RWPE1 (cell line): ENCODE results near the gene POU4F2.

ENCODE experiments used
- CTCF ChIA-PET: fragments of 350-600 bp; sonication (Branson Sonifier 250); formaldehyde crosslinking; extraction: SDS; loops from one replicate; lab custom pipeline; 2021; lab: Yijun Ruan, JAX
- POLR2A ChIA-PET: fragments of 400-600 bp; formaldehyde crosslinking; extraction: SDS; loops from one replicate; lab custom pipeline; 2020; ENCODE audit warnings: antibody characterized with exemption; ENCODE audit not compliant: low non-redundant PET; lab: Yijun Ruan, JAX
- DNase-seq: peaks from one replicate; pipeline ENCODE4 v3.0.0; 2012; ENCODE audit warnings: low spot score
- H3K27ac ChIP-seq: fragments of 450-650 bp; 2 replicates; pipeline ENCODE4 v1.5.1; 2017
- TF ChIP-seq, protein P1 (sequence below): fragments of 450-650 bp; conservative IDR thresholded peaks from 2 replicates; pipeline ENCODE4 v1.5.1; 2017; ENCODE audit warnings: low read depth, mild to moderate bottlenecking

The POU4F2 gene

DNA sequence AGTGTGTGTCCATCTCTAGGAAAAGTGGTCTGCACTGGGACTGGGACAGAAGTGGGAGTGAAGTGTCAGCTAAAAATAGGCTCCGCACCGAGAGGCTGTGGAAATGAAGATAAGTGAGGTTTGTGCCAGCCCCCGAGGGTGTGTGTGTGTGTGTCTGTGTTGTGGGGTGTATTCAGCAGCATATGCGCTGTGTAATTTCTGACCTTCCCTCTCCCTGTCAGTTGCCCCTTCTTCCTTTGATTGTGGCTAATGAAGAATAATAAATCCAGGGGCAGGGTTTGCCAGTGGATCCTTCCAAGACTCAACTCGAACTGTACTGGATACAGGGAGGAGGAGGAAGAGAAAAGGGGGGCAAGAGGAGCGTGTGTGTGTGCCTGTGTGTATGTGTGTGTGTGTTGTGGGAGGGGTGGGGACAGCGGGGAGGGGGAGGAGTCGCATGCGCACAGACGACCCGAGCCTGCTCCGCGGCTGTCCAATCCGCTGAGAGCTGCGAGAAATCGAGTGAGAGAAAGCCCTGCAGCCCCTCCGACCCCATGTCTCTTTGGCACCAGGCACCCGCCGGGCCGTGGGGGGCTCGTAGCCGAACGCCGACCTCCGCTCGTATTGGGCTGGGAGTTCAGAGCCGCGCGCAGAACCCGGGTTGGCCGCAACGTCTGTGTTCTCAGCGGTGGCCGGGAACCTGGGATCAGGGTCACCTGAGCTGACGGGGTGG, 916 bp upstream of the POU4F2 start:
- H3K27ac ChIP-seq = no peak overlapping the region
- no peak for DNase-seq
- TF ChIP-seq, protein P1, sequence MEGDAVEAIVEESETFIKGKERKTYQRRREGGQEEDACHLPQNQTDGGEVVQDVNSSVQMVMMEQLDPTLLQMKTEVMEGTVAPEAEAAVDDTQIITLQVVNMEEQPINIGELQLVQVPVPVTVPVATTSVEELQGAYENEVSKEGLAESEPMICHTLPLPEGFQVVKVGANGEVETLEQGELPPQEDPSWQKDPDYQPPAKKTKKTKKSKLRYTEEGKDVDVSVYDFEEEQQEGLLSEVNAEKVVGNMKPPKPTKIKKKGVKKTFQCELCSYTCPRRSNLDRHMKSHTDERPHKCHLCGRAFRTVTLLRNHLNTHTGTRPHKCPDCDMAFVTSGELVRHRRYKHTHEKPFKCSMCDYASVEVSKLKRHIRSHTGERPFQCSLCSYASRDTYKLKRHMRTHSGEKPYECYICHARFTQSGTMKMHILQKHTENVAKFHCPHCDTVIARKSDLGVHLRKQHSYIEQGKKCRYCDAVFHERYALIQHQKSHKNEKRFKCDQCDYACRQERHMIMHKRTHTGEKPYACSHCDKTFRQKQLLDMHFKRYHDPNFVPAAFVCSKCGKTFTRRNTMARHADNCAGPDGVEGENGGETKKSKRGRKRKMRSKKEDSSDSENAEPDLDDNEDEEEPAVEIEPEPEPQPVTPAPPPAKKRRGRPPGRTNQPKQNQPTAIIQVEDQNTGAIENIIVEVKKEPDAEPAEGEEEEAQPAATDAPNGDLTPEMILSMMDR = no peak
- POLR2A ChIA-PET = no interaction called here
- CTCF ChIA-PET = no interaction called here

DNA sequence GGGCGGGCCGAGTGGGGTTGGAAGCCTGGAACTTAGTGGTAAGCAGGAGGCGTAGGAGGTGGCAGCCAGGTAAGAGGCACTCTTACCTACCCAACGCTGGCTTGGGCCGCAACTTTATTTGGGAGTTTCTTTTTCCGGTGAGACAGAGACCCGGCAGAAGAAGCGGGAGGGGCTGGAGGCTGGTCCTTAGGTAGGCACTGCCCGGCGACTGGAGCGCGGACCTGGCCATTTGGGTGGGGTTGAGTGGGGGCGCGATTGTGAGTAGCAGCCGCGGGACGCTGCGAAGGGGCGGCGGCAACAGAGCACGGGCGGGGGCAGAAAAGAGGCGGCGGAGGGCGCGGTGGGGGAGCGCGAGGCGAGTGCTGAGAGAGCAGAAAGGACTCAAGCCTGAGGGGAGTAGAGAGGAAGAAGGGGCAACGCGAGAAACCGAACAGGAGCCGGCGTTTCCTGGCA, 334 bp upstream of the POU4F2 start:
- ChIA-PET POLR2A (no interaction called here), CTCF (no interaction called here)
- no peak overlapping the region for H3K27ac ChIP-seq
- DNase-seq = no peak
- TF ChIP-seq, protein P1 = no peak

DNA sequence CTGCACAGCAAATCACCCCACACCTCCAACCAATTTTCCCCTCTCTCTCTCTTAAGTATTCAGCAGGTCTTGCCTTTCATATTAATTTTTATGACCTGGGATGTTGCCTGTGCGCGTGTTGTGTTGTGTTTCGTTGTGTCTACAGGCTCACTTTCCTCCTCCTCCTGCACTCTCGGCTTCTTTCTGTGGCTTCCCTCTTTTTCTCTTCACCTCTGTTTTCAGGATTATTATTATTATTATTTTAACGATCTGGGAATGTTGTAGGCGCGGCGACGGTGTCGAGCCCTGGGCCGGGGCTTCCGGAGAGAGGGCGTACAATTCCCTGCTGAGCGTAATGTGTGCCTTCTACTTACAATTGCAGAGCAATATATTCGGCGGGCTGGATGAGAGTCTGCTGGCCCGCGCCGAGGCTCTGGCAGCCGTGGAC, 826 bp downstream of the POU4F2 start:
- TF ChIP-seq, protein P1 = no peak
- no peak overlapping the region for H3K27ac ChIP-seq
- CTCF ChIA-PET = no interaction called here
- POLR2A ChIA-PET = no interaction called here
- DNase-seq = no peak

DNA sequence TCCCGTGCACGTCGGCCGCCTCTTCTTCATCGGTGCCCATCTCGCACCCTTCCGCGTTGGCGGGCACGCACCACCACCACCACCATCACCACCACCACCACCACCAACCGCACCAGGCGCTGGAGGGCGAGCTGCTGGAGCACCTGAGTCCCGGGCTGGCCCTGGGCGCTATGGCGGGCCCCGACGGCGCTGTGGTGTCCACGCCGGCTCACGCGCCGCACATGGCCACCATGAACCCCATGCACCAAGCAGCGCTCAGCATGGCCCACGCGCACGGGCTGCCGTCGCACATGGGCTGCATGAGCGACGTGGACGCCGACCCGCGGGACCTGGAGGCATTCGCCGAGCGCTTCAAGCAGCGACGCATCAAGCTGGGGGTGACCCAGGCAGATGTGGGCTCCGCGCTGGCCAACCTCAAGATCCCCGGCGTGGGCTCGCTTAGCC, 1.4 kb downstream of the POU4F2 start:
- ChIA-PET POLR2A (no interaction called here), CTCF (no interaction called here)
- H3K27ac ChIP-seq = no peak overlapping the region
- TF ChIP-seq, protein P1 = no peak
- DNase-seq = no peak

DNA sequence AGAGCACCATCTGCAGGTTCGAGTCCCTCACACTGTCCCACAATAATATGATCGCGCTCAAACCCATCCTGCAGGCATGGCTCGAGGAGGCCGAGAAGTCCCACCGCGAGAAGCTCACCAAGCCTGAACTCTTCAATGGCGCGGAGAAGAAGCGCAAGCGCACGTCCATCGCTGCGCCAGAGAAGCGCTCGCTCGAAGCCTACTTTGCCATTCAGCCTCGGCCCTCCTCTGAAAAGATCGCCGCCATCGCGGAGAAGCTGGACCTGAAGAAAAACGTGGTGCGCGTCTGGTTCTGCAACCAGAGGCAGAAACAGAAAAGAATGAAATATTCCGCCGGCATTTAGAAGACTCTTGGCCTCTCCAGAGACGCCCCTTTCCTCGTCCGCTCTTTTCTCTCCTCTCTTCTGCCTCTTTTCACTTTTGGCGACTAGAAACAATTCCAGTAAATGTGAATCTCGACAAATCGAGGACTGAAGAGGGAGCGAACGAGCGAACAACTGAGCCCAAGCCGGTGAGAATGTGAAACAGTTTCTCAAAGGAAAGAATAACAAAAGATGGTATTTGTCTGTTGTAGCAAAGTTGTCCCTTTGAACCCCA, 1.9 kb downstream of the POU4F2 start:
- ChIA-PET CTCF (no interaction called here), POLR2A (no interaction called here)
- TF ChIP-seq, protein P1 = no peak
- no peak overlapping the region for H3K27ac ChIP-seq
- DNase-seq = no peak

DNA sequence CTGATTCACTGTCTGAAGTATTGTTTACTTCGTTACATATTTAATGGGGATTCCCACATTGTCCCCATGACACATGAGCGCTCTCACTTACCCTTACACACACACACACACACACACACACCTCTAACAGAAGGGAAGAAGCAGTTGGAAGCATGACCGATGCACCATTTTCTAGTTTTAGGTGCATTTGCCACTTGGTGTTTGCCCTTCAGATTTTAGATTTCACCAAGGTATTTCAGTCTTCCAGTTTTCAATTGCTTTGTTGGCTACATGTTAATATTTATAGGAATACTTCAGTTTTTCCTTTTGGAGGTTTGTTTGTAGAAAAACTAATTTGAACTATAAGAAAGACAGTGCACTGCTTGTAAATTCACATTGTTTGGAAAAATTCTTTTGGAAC, 3.1 kb downstream of the POU4F2 start:
- CTCF ChIA-PET = no interaction called here
- H3K27ac ChIP-seq = no peak overlapping the region
- no peak for DNase-seq
- TF ChIP-seq, protein P1 = no peak
- POLR2A ChIA-PET = no interaction called here
